ENCODE results near the gene ETV6.
"Not testable (repeated sequence)": the region's sequence is repeated elsewhere in the genome, so short reads cannot be mapped to it uniquely, and the experiment has no call there.

The ETV6 gene

DNA sequence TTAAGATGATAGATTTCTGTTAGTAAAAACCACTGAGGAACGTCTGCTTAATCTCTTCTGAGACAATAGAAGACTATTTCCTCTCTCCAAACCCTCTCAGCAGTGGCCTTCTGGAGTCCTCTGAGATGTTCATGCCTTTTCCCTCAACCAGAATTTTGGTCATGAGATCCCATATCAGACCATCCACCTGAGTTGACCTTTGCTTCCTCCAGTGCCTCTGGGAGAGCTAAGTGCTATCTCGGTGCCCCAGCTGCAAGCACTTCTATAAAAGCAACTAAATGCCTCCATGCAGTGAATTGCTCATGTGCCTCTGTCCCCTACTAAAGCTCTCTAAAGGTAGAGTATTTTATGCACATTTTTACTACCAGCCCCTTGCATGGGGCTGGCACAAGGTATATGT lies 248.4 kb downstream of the ETV6 start:
- no peak for DNase-seq

DNA sequence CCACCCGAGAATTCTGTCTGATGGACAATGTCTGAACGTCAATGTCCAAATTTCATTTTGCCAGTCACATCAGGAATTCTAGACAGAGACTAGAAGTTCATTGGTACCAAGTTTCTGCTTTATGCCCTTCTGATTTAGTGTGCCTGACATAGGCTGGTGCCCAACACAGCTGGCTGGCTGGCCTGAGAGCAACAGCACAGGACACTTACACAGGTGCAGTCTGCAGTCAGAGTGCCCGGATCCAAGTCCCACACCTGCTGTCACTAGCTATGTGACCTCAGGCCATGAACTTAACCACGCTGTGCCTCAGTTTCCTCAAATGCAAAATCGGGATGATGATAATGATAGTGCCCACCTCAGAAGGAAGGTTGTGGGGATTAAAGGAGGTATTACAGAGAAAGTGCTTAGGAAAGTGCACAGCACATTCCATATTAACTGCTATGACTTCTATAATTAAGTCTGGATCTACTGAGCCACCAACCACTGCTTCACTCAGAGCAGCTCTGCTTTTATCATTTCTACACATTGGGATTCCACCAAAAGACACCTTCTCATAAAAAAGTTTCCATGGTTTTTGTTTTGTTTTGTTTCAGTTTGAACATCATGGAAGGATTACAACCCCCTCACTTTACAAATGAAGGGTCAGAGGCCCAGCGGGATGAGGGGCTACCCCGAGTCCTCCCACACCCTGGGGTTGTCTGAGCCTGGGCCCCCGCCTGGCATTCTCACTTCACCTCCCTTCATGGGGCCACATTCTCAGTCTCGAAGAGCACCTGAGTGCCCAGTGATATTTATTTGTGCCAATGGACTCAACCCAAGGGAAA lies 252.4 kb downstream of the ETV6 start:
- no peak for DNase-seq

DNA sequence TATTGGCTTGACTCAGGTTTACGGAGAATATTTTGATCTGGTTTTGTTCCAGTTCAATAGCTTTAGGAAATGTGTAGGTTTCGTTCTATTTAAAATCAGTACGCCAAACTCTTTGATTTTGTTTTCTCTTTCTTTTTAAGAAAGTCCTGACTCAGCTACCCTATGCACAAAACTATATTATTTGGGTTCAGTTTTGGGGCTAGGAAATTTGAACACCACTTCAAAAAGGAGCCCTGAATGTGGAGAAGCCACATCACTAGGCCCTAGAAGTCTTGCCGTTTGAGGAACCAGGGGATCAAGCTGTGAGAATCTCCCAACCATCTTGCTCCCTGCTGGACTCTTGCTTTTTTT lies 253.0 kb downstream of the ETV6 start:
- no peak for DNase-seq

DNA sequence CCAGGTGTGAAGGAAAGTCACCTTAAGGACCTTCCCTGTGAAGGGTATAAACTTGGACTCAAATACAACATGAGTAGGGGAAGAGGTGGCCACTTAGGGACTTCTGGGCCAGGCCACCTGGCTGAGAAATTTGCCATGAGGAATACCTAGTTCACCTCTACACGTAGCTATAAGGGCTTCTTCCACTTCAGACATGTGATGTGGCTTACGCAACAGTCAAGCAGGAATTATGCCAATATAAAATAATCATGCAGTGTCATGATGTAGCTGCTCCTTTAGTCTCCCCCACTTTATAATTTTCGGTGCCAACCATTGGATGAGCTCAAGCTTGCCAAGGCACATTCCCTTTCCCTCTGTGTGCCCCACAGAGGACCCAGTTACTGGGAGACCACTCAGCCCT lies 254.7 kb downstream of the ETV6 start:
- no peak for DNase-seq

DNA sequence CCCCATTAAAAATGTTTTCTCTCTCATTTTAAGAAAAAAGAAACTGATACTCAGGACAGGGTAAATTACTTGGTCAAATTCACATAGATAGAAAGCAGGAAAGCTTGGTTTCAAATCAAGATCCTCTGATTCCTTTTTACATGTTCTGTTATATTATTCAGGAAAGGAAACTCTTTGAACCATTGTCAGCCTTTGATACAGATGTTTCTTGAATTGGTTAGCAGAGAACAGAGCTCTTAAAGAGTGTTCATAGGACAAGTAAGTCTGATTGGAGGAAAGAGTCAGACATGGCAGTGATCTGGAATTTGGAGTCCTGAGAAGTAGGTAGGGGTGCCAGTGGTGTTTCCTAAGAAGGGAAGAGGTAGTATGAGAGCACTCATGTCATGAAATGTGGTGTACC lies 256.1 kb downstream of the ETV6 start:
- no peak for DNase-seq

DNA sequence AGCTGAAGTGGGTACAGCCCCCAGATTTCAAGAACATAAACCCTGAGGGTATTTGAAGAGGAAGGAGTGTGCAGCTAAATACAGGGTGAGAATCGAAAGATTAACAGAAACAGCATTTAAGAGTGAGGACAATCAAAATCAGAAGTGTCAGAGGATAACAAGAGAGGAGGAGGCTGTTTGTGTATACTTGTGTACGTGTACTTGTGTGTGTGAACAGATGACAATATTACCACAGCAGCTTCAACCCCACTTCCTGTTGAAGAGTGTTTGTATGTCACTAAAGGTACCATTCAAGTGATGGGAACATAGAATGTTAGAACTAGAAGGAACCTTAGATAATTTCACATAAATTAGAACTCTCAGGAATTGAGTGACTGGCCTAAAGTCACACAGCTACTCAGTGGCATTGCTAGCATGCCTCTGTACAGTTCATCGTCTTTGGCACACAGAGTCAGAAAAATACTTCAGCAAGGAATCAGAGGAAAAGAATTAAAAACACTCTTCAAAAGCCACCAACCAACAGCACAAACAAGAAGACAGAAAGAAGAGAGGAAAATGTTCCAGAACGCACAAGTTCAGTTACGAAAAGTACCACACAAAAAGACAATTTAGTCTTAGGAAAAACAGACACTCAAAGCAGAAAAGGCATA lies 256.9 kb downstream of the ETV6 start:
- DNase-seq, result no peak

DNA sequence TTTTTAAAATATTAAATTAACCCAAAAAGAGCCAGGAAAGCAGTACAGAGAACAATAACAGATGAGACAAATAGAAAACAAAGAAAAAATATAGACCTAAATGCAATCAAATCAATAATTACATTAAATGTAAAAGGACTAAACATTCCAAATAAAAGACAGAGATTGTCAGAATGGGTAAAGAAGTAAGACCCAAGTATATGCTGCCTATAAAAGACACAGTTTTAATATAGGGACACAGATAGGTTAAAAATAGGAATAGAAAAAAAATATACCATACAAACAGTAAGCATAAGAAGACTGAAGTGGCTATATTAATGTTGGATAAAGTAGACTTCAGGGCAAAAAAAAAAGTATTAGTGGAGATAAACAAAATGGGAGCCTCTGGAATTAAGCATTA lies 258.2 kb downstream of the ETV6 start:
- no peak for DNase-seq

DNA sequence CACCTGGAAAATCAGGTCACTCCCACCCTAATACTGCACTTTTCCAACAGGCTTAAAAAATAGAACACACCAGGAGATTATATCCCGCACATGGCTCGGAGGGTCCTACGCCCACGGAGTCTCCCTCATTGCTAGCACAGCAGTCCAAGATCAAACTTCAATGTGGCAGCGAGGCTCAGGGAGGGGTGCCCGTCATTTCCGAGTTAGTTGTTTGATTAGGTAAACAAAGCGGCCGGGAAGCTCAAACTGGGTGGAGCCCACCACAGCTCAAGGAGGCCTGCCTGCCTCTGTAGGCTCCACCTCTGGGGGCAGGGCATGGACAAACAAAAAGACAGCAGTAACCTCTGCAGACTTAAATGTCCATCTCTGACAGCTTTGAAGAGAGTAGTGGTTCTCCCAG lies 259.9 kb downstream of the ETV6 start:
- DNase-seq, result not testable (repeated sequence)

DNA sequence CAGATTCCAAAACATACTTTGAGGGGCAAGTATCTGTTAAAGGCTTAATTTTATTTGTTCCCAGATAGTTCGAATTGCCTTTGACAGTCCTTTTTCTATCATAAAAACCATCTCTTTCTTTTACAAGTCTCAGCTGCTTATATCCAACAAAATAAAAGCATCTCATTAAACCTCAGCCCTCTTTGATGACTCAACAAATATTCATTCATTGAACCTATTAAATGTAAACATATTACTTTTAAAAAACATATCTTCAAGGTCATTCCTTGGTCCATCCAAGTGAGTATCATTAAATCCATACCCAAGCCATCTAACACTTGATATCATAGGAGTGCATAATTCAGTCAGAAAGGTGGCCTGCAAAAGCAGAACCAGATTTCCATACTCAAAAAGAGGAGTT lies 266.6 kb downstream of the ETV6 start:
- DNase-seq, result no peak

DNA sequence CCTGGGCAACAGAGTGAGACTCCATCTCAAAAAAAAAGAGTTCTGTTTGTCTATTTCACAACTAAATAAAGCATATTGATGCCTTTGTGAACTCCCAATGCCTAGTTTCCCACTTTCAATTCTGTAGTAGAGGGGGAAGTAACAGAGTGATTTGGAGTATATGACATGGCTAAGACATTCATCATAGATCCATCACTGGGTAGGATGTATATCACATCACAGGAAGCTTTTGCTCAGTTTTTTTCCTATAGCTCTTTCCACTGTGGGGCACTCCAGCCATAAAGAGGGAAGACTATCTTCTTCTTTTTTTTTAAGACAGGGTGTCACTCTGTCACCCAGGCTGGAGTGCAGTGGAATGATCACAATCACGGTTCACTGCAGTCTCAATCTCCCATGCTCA lies 267.3 kb downstream of the ETV6 start:
- DNase-seq, result no peak

DNA sequence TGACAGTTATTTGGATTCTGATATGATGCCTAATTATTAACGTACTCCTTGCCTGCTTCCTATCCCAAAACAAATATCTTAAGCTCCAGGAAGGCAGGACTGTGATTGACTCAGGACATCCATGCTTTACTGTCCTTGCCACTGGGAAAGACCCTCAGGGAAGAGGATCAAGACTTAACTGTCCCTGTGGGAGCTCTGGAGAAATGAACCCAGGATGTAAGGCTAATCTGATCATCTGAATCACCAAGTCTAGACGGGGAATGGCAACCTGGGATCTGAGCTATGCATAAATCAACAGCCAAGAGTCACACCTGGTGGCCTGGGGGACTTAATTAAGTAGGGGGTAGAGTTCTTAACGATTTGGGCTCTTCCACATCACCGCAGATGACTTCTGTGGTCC lies 268.0 kb downstream of the ETV6 start:
- DNase-seq, result no peak

DNA sequence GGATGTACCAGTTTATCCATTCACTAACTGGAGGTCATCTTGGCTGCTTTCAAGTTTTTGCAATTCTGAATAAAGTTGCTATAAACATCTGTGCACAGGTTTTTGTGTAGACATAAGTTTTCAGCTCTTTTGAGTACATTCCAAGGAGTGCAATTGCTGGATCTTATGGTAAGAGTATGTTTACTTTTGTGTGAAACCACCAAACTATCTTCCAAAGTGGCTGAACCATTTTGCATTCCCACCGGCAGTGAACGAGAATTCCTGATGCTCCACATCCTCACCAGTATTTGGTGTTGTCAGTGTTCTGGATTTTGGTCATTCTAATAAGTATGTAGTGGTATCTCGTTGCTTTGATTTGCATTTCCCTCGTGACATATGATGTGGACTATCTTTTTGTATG lies 270.8 kb downstream of the ETV6 start:
- DNase-seq, result no peak

DNA sequence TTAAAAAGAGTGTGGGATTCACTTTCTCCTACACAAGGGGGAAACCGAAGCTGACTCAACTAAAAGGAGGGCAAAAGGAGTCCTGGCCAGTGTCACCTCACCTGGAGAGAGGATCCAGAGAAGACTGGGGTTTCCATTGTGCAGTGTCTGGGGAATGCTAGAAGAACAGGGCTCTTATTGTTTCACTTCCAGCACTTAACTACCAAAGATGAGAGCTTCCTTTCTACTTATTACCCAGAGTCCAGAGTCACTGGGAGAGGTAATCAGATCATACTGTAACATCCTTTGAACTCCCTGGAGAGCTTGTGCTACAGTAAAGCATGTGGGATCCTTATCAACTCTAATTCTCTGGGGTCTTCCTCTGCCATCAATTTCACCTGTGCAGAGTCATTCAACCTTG lies 272.9 kb downstream of the ETV6 start:
- DNase-seq, result no peak

DNA sequence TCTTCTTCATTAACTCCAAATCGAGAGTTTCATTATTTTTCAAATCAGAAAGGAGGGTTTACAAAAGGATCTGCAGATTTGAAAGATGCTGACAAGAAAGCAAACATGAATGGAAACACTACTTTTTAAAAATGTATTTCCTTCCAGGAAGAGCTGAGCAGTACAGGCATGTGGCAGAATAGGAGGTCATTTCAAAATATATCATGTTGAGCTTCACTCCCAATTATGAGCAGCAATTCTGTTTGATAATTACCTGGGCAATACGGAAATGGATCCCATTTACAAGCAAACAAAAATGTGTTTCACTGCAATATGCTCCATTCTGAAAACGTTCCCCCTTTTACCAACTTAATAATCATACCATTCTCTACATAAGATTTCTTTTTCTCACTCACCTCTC lies 273.6 kb downstream of the ETV6 start:
- no peak for DNase-seq

DNA sequence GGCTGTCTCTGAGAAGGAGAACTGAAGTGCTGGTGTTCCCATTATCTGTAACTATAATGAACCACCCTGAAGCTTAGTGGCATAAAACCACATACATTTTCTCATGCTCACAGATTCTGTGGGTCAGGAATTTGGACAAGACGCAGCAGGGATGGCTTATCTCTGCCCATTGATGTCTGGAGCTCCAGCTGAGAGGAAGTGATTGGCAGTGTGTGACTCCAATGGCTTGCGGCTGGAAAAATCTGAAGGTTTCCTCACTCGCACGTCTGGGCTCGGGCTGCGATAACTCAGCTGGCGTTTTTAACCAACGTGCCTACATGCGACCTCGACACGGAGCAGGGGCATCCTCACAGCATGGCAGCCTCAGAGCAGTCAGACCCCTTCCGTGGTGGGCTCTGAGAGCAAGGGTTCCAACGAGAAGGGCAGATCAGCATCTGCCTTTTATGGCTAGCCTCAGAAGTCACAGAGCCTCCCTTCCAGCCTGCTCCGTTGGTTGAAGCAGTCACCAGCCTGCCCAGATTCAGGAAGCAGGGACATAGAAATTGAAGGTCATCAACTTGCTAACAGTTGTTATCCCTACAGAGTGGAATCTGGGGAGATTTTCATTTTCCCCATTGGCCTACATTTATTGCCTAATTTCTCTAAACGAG lies 277.9 kb downstream of the ETV6 start:
- DNase-seq, result no peak

DNA sequence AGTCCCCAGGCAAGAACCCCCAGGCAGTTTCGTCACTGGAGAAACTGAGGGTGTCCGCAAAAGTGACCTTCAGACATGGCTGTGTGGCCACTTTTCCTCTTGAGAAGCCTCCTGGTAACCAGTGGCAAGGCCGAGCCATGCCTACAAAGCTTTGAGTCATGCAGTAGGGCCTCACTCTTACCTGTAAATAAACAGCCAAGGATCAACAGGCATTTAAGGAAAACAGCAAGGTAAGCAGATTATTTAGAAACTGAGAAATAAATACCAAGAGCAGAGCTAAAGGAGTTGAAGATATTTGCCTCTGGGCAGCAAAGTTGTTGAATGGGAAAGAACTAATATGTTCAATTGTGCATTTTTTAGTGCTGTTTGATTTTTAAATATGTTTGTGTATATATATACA lies 280.2 kb downstream of the ETV6 start:
- DNase-seq, result no peak

DNA sequence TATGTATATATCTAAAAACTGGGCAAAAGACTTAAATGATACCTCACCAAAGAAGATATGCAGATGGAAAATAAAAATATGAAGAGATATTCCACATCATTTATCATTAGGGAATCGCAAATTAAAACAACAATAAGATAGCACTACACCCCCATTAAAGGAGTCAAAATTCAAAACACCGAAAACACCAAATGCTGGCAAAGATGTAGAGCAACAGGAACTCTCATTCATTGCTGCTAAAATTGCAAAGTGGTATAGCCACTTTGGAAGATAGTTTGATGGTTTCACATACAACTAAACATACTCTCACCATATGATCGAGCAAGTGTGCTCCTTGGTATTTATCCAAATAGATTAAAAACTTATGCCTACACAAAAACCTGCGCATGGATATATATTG lies 289.7 kb downstream of the ETV6 start:
- no peak for DNase-seq

DNA sequence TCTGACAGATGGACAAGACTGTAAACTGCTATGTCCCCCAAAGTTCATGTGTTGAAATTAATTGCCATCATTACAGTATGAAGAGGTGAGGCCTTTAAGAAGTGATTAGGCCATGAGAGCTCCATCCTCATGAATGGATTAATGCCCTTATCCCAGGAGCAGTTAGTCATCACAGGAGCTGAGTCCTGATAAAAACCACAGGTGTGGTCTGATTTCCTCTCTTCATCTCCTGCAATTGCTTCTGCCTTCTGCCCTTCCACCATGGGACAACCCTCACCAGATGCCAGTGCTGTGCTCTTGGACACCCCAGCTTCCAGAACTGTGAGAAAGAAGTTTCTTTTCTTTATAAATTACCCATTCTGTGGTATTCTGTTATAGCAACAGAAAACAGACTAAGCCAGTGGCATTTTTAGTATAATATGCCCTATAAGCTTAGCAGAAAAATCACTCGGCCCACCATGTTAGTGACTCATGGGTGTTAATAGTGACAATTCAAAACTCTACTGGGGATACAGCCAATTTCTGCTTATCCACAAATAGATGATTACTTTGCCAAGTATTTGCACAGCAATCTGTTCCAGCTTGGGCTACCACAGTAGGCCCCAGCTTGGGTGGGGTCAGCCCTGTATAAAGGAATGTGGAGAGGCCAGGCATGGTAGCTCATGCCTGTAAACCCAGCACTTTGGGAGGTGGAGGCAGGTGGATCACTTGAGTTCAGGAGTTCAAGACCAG lies 292.3 kb downstream of the ETV6 start:
- no peak for DNase-seq

DNA sequence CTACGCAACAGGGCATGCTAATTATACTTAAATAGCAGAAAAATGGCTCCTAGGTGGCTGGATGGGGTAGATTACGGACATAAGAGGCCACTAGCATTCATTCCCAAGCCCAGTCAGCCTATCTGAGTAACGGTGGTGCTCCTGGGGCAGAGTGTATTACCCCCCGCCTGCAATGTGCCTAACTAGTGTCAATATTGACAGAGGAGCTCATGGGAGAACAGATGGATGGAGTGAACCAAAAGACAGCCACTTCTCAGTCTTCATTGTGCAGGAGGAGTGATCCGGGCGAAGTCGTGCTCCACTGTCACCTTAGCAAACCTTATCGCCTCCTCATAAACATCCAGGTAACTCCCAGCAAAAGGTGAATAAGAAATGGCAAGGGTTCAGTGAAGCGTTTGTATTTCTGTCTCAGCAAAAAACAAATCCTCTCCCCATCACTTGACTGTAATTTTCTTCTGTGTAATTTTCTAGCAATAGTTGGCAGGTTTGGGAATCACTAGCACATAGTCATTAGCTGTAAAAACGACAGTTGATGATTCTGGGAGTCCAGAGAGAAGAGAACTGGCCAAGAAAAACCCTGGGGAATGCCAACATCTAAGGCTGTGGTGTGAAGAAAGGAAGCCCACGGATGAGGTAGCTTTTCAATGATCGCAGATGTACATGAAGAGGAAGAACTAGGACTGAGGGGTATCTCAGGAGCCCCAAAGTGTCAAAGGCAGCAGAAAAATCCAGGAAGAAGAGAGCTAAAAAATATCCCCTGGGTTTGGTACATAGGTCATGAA lies 294.6 kb downstream of the ETV6 start:
- no peak for DNase-seq

All from DMS153 (cell line).